Esophagus squamous epithelium (tissue), 4 donors: ENCODE measurements around the gene TNFRSF13B.

ENCODE experiments used
- POLR2A ChIP-seq, 4 donors: fragments of 450-650 bp; IDR thresholded peaks; one replicate each; pipeline ENCODE4 v1.6.1; 2017; ENCODE audit warnings: antibody characterized with exemption in 4 of 4, mild to moderate bottlenecking in 4 of 4, moderate library complexity in 3 of 4
- TF ChIP-seq, protein P1 (sequence below), 6 experiments: fragments of 450-650 bp in 4 of 6; fragments of 200-600 bp in 2 of 6; sonication (generic) in 2 of 6; IDR thresholded peaks; one replicate each; pipeline ENCODE4 v1.5.1; 2016 to 2019; ENCODE audit warnings: antibody characterized with exemption in 6 of 6, mild to moderate bottlenecking in 4 of 6, moderate library complexity in 4 of 6

- TF ChIP-seq, protein P1, sequence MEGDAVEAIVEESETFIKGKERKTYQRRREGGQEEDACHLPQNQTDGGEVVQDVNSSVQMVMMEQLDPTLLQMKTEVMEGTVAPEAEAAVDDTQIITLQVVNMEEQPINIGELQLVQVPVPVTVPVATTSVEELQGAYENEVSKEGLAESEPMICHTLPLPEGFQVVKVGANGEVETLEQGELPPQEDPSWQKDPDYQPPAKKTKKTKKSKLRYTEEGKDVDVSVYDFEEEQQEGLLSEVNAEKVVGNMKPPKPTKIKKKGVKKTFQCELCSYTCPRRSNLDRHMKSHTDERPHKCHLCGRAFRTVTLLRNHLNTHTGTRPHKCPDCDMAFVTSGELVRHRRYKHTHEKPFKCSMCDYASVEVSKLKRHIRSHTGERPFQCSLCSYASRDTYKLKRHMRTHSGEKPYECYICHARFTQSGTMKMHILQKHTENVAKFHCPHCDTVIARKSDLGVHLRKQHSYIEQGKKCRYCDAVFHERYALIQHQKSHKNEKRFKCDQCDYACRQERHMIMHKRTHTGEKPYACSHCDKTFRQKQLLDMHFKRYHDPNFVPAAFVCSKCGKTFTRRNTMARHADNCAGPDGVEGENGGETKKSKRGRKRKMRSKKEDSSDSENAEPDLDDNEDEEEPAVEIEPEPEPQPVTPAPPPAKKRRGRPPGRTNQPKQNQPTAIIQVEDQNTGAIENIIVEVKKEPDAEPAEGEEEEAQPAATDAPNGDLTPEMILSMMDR (IDR thresholded peaks at IDR 0.05), result no peak
- TF ChIP-seq POLR2A (IDR thresholded peaks at IDR 0.05), result no peak
These were observed 6.0 kb upstream of the TNFRSF13B start for GRCh38 chr17:16977932-16978331.
